ENCODE measurements around the gene MBNL1.

GRCh38 chr3:152365766-152366593 is 97.3 kb downstream of the MBNL1 start:
- TF ChIP-seq CTCF (tag by site-specific recombination; IDR thresholded peaks at IDR 0.05) = no peak
- TF ChIP-seq PRDM1 (tag by site-specific recombination; IDR thresholded peaks at IDR 0.05) = peak; percentile 59
- no peak for TF ChIP-seq ZNF169 (tag by site-specific recombination; IDR thresholded peaks at IDR 0.05)
- TF ChIP-seq ZFP3 (tag by site-specific recombination; IDR thresholded peaks at IDR 0.05; ENCODE audit: low read depth) = no peak
- TF ChIP-seq ZNF530 (tag by site-specific recombination; IDR thresholded peaks at IDR 0.05; ENCODE audit: low read depth) = no peak
- no peak for TF ChIP-seq TSHZ1 (tag by site-specific recombination; IDR thresholded peaks at IDR 0.05; ENCODE audit: borderline replicate concordance)
- no peak for TF ChIP-seq ZNF423 (tag by site-specific recombination; IDR thresholded peaks at IDR 0.05)
- TF ChIP-seq KLF8 (tag by site-specific recombination; IDR thresholded peaks at IDR 0.05) = no peak
- no peak for TF ChIP-seq ZNF785 (tag by site-specific recombination; IDR thresholded peaks at IDR 0.05)
- TF ChIP-seq RBAK (tag by site-specific recombination; IDR thresholded peaks at IDR 0.05) = no peak
- no peak for TF ChIP-seq ZFP41 (tag by site-specific recombination; IDR thresholded peaks at IDR 0.05; ENCODE audit: borderline replicate concordance)
- TF ChIP-seq ZNF302 (tag by site-specific recombination; IDR thresholded peaks at IDR 0.05; ENCODE audit: low read depth) = no peak

All from HEK293 (cell line).